Anterior cingulate cortex (tissue), 58 donors: ENCODE data around the gene ZNF512B.
"Not testable (repeated sequence)": the region's sequence is repeated elsewhere in the genome, so short reads cannot be mapped to it uniquely, and the experiment has no call there.

Experiments
- DNase-seq, 58 donors: peaks; one replicate each; lab custom pipeline; 2025; lab: John Stamatoyannopoulos, UW

The ZNF512B gene

GRCh38 chr20:63969838-63970713 is at the start of gene ZNF512B:
ZNF512B (minus strand) TSS chr20:63969930; CDS start chr20:63967950, 1,980 bp downstream.
- DNase-seq = peak in 33 of 58 donors; percentile 12 to 67 (median 39)

DNA sequence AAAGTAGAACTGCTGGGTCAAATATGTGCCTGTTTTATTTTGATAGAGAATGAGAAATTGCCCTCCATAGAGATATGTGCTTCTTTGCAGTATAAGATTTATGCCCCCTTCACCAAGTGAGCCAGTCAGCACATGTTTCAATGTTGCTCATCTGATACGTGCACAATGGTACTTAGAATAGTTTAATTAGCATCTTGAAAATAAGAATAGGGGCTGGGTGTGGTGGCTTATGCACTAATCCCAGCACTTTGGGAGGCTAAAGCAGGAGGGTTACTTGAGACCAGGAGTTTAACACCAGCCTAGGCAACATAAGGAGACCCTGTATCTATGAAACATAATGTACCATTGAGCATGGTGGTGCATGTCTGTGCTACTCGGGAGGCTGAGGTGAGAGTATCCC is 45.9 kb upstream of the ZNF512B start:
- no peak for DNase-seq

DNA sequence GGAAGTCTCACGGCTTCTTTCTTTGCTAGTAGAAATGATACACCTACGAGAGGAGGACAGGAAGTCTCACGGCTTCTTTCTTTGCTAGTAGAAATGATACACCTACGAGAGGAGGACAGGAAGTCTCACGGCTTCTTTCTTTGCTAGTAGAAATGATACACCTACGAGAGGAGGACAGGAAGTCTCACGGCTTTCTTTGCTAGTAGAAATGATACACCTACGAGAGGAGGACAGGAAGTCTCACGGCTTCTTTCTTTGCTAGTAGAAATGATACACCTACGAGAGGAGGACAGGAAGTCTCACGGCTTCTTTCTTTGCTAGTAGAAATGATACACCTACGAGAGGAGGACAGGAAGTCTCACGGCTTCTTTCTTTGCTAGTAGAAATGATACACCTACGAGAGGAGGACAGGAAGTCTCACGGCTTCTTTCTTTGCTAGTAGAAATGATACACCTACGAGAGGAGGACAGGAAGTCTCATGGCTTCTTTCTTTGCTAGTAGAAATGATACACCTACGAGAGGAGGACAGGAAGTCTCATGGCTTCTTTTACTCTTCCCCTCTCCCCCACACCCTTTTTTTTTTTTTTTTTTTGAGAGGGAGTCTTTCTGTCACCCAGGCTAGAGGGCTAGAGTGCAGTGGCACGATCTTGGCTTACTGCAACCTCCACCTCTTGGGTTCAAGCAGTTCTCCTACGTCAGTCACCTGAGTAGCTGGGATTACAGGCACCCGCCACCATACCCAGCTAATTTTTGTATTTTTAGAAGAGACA is 42.8 kb upstream of the ZNF512B start:
- DNase-seq = not testable (repeated sequence)

GRCh38 chr20:64011366-64011779 is 41.6 kb upstream of the ZNF512B start:
- no peak for DNase-seq

- DNase-seq = no peak
Measured at GRCh38 chr20:64010711-64011237, 41.0 kb upstream of the ZNF512B start.

DNA sequence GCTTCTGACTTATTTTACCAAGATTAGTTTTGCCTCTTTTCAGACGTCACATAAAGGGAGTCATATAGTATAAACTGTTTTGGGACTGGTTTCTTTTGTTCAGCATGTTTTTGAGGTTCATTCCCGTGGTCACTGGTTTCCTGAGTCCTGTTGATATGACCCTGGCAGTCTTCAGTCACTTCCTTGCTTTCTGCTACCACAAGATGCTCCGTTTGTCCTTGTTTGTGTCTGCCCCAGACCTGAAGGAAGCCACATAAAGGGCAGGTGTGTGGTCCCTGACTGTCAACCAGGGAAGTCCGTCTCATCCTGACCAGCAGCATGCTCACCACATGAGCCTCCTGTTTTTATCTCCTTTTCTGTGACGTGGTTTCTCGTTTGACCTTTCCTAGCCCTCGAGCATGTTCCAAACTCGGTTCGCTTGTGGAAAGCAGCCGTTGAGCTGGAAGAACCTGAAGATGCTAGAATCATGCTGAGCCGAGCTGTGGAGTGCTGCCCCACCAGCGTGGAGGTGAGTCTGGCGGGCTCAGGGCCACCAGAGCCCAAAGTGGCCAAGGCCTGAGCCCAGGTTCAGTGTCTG is 40.2 kb upstream of the ZNF512B start:
- no peak for DNase-seq

- no peak for DNase-seq
Measured at GRCh38 chr20:64006902-64007301, 37.2 kb upstream of the ZNF512B start.

DNA sequence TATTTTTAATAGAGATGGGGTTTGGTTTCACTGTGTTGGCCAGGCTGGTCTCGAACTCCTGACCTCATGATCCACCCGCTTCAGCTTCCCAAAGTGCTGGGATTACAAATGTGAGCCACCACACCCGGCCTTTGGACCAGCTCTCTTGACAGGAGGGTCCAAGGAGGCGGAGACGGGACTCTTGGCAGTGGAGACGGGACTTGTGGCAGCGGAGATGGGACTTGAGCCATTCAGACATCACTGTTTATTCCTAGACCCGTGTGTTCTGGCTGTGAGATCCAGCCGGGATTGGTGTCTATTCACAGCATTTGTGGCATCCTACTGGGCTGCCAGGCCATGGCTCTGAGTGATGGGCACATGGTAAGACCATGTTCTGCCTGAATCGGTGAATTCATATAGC is 36.8 kb upstream of the ZNF512B start:
- DNase-seq = peak in 14 of 58 donors; percentile 3 to 33 (median 10)

- DNase-seq = no peak
Measured at GRCh38 chr20:64005394-64005793, 35.7 kb upstream of the ZNF512B start.

- DNase-seq = no peak
Measured at GRCh38 chr20:64003960-64004725, 34.4 kb upstream of the ZNF512B start.

- DNase-seq = peak in 2 of 58 donors; percentile 2 to 4
Measured at GRCh38 chr20:64001607-64002011, 31.9 kb upstream of the ZNF512B start.

DNA sequence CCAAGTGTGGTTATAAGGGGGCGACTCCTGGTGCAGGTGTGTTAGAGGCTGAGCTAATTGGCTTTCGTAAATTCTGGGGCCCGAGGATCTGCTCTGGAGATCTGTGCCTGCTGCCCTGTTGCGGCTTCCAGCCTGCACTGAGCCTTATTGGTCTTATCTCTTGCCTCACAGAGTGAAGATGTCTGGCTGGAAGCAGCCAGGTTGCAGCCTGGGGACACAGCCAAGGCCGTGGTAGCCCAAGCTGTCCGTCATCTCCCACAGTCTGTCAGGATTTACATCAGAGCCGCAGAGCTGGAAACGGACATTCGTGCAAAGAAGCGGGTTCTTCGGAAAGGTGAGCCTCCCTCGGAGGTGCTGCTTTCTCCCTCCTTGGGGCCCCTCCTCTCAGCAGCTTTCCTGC is 31.2 kb upstream of the ZNF512B start:
- no peak for DNase-seq

- no peak for DNase-seq
Measured at GRCh38 chr20:63982937-63983336, 13.2 kb upstream of the ZNF512B start.

DNA sequence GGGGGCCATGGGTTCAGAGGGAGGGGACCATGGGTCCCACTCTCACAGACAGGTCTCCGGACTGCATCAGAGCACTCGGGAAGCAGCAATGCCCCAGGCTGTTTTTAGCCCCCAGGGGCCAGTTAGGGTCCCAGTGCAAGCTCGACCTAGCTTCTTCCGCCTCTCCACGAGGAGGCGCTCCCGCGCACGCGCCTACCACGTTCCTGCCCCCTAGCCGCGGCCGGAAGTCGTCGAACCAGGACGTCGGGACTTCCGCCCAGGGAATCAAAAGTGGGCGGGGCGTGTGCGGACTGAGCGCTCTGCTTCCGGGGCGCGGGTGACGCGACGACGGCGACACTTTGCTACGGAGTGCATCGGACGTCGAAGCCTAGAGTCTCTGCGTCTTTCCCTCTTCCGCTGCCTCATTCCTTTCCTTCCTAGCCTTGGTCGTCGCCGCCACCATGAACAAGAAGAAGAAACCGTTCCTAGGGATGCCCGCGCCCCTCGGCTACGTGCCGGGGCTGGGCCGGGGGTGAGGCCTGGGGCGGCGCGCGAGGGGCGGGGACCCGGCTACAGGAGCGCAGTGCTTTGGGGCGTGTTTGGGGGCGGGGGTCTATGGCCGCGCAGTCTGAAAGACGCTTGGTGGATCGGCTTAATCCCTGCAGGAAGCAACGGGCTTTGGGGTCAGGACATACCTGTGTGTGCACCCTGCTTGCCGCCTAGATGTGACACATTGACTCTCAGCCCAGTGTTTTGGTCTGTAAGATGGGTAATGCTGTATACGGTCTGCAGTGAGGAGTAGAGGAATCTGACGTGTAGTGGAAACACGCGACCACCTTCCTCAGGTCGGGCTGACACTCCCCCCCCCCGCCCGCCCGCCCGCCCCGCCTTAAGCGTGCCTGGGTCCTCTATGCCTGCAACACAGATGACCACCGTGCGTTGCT is 11.3 kb upstream of the ZNF512B start, which contains the start of gene PRPF6:
TSS of gene PRPF6 (plus strand) at position 327 of the 923 bp plus-strand sequence. CDS start at position 441, 114 bp downstream.
- peak; percentile 52 to 97 (median 90) for DNase-seq

DNA sequence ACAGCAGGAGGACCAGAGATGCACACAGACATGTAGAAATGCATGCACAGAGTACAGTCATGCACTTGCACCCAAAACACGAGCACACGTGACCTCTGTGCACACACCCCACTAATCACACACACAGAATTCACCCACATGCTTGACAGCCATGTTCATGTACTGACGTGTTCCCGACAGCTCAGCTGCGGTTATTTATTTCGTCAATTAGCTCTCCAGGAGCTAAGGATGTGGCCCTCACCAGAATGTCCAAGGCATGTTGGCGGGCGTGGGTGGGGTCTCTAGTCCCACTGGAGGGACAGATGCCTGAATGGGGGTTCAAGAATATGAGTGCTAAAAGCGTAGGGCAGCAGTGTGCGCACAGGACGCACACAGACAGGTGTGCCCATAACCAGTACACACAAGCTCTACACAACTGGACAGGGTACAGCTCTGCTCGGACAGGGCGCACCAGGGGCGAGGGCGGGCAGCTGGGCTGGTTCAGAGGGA is 10.6 kb upstream of the ZNF512B start:
- DNase-seq = peak in 1 of 58 donors; percentile 68

- peak in 36 of 58 donors; percentile 18 to 72 (median 42) for DNase-seq
Measured at GRCh38 chr20:63979557-63980316, 10.0 kb upstream of the ZNF512B start, which contains the start of gene SAMD10. SAMD10 (minus strand) TSS chr20:63979642; CDS start chr20:63979467, 175 bp downstream.

GRCh38 chr20:63979229-63979556 is 9.5 kb upstream of the ZNF512B start:
- DNase-seq = no peak
